Adrenal gland (tissue), 12 donors: Measurements from ENCODE around the gene LBX1. TPM values are rescaled to one million over a fixed set of nuclear protein-coding genes. Genes with fewer than 3 reads are reported as not detected.

Experiments used
- DNase-seq, 7 donors: peaks; one replicate each; pipeline ENCODE4 v3.0.0-alpha.2; 2019 to 2020
- H3K27ac ChIP-seq, 5 donors: fragments of 200-600 bp; sonication (generic) in 4 of 5; 1 replicate in 3 of 5; 2 replicates in 2 of 5; pipeline versions ENCODE4 v1.5.1 to v1.8.0; 2016 to 2020; ENCODE audit warnings: mild to moderate bottlenecking in 1 of 5
- H3K27me3 ChIP-seq: fragments of 200-600 bp; 2 replicates; pipeline ENCODE4 v1.8.0; 2021
- H3K36me3 ChIP-seq, 2 donors: fragments of 200-600 bp; replicated peaks in 1 of 2; 1 replicate in 1 of 2; 2 replicates in 1 of 2; pipeline versions ENCODE4 v1.5.1 to v1.8.0; 2018 to 2022
- H3K4me1 ChIP-seq, 2 donors: fragments of 200-600 bp; replicated peaks in 1 of 2; 1 replicate in 1 of 2; 2 replicates in 1 of 2; pipeline versions ENCODE4 v1.5.1 to v1.8.0; 2018 to 2021
- H3K4me3 ChIP-seq, 4 donors: fragments of 200-600 bp; sonication (generic) in 3 of 4; one replicate each; pipeline ENCODE4 v1.5.1; 2016 to 2018
- H3K9me3 ChIP-seq, 3 donors: fragments of 200-600 bp; sonication (generic) in 1 of 3; replicated peaks in 1 of 3; 1 replicate in 2 of 3; 2 replicates in 1 of 3; pipeline versions ENCODE4 v1.5.1 to v1.8.0; 2016 to 2021
- POLR2A ChIP-seq, 2 donors: fragments of 450-650 bp; IDR thresholded peaks; one replicate each; pipeline ENCODE4 v1.6.1; 2017; ENCODE audit warnings: antibody characterized with exemption in 2 of 2, mild to moderate bottlenecking in 2 of 2, moderate library complexity in 1 of 2
- WGBS, 4 donors: extraction: QIAGEN DNeasy Blood & Tissue Kit in 2 of 4; methylation state at CpG; one replicate each; pipeline versions ENCODE4 v1.1.5 to v1.1.7; 2013 to 2017; 5-methylcytosine and 5-hydroxymethylcytosine counted together
- intact Hi-C, 2 donors: fragments of 100-400 bp; cut with DNase I; formaldehyde crosslinking; loops; one replicate each; pipeline versions ENCODE4 v1.14.1 to v1.15.0; 2022 to 2023
- polyA plus RNA-seq, 3 donors: library from polyadenylated mRNA; stranded (reverse); fragments of 200-250 nt in 2 of 3; fragments of 350-450 nt in 1 of 3; fragmentation: Illumina TruSeq in 1 of 3; extraction: RNeasy Lipid Tissue Mini Kit (QIAGEN cat#74804) in 1 of 3; gene quantifications; one replicate each; pipeline ENCODE4 v1.2.3, GENCODE V29; 2013 to 2014
- total RNA-seq, 9 donors: library from RNA; depleted of rRNA in 4 of 9; stranded (reverse); fragments of >200 nt in 4 of 9; fragments of 120-200 nt in 1 of 9; fragmentation: NEBNext Ultra II Directional in 1 of 9; extraction: Animal tissue kit (Norgen Biotek cat#: 25700) in 1 of 9; gene quantifications; one replicate each; pipeline versions ENCODE4 v1.1.0 to v1.2.4, GENCODE V29; 2013 to 2023
- TF ChIP-seq, protein P1 (sequence below), 6 experiments: fragments of 450-650 bp in 4 of 6; fragments of 200-600 bp in 2 of 6; sonication (generic) in 1 of 6; IDR thresholded peaks; 1 replicate in 5 of 6; 2 replicates in 1 of 6; pipeline versions ENCODE4 v1.5.1 to v1.8.0; 2016 to 2021; ENCODE audit warnings: antibody characterized with exemption in 6 of 6, mild to moderate bottlenecking in 2 of 6, moderate library complexity in 1 of 6
- donor health status: healthy with polysubstance abuse.
- donor health status: Bipolar disorder and iron deficiency.
- donor health status: DM: yes; HTN: yes; CAD: no.
- donor health status: DM: no; HTN: no; CAD: no.
- donor health status: DM: no; HTN: no; CAD: no.
- donor health status: DM: yes; HTN: yes; CAD: no.

The LBX1 gene
- total and polyA plus RNA-seq, 12 donors, result 0.14 TPM; not detected in 11

GRCh38 chr10:101237081-101237981 is 8.1 kb upstream of the LBX1 start:
- Histone ChIP-seq H3K4me1 (no peaks in the 10 kb centered on the region), H3K9me3 (no peaks in the 10 kb centered on the region), H3K27me3 (peaks cover 81% of the 10 kb centered on the region), H3K36me3 (no peaks in the 10 kb centered on the region), H3K4me3 (no peak overlapping the region), H3K27ac (no peak overlapping the region)
- no peak for DNase-seq
- 12 to 21% (median 17%) methylated on average over 38 of the region's 38 CpGs for WGBS, 4 donors
- TF ChIP-seq, protein P1, sequence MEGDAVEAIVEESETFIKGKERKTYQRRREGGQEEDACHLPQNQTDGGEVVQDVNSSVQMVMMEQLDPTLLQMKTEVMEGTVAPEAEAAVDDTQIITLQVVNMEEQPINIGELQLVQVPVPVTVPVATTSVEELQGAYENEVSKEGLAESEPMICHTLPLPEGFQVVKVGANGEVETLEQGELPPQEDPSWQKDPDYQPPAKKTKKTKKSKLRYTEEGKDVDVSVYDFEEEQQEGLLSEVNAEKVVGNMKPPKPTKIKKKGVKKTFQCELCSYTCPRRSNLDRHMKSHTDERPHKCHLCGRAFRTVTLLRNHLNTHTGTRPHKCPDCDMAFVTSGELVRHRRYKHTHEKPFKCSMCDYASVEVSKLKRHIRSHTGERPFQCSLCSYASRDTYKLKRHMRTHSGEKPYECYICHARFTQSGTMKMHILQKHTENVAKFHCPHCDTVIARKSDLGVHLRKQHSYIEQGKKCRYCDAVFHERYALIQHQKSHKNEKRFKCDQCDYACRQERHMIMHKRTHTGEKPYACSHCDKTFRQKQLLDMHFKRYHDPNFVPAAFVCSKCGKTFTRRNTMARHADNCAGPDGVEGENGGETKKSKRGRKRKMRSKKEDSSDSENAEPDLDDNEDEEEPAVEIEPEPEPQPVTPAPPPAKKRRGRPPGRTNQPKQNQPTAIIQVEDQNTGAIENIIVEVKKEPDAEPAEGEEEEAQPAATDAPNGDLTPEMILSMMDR (IDR thresholded peaks at IDR 0.05), result no peak
- no peak for TF ChIP-seq POLR2A (IDR thresholded peaks at IDR 0.05)
- intact Hi-C loops, result no loop called here

- 12 to 16% (median 13%) methylated on average over 15 to 47 of the region's 47 CpGs for WGBS, 4 donors
- Histone ChIP-seq H3K27me3 (peaks cover 89% of the 10 kb centered on the region), H3K36me3 (no peaks in the 10 kb centered on the region), H3K9me3 (no peaks in the 10 kb centered on the region), H3K4me3 (no peak overlapping the region), H3K4me1 (no peaks in the 10 kb centered on the region), H3K27ac (no peak overlapping the region)
- DNase-seq, result no peak
- intact Hi-C loops, result no loop called here
- TF ChIP-seq, protein P1 (IDR thresholded peaks at IDR 0.05), result no peak
- no peak for TF ChIP-seq POLR2A (IDR thresholded peaks at IDR 0.05)
Measured at GRCh38 chr10:101236376-101237080, 7.3 kb upstream of the LBX1 start.

DNA sequence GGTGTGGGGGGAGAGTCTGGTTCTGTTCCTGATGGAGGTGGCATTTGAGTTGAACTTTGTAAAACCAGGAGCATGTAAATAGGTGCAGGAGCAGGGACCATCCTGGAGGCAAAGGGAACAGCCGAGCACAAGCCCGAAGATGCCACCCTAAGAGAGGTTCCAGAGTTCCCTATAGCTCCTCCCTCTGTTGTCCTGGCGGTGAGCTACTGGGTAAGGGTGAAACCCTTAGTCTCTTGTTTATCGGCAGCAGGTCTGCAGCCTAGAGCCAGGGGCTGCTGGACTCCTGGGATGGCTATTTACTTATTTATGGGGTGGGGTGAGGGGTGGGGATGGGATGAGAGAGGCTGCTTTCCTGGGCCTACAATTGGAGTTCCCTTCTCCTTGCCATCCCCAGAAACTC is 6.5 kb upstream of the LBX1 start:
- Histone ChIP-seq H3K27me3 (peaks cover 96% of the 10 kb centered on the region), H3K4me1 (no peaks in the 10 kb centered on the region), H3K9me3 (no peaks in the 10 kb centered on the region), H3K4me3 (no peak overlapping the region), H3K27ac (no peak overlapping the region), H3K36me3 (no peaks in the 10 kb centered on the region)
- 38 to 53% (median 42%) methylated on average over 3 to 4 of the region's 4 CpGs for WGBS, 4 donors
- no peak for DNase-seq
- intact Hi-C loops, result no loop called here
- no peak for TF ChIP-seq POLR2A (IDR thresholded peaks at IDR 0.05)
- TF ChIP-seq, protein P1 (IDR thresholded peaks at IDR 0.05), result no peak

- 59 to 85% (median 71%) methylated on average over 1 of the region's 1 CpG for WGBS, 4 donors
- Histone ChIP-seq H3K4me3 (no peak overlapping the region), H3K9me3 (no peaks in the 10 kb centered on the region), H3K36me3 (no peaks in the 10 kb centered on the region), H3K27ac (no peak overlapping the region), H3K4me1 (peaks cover 6 to 8% of the 10 kb centered on the region in 2 donors), H3K27me3 (peaks cover 100% of the 10 kb centered on the region)
- no peak for TF ChIP-seq POLR2A (IDR thresholded peaks at IDR 0.05)
- TF ChIP-seq, protein P1 (IDR thresholded peaks at IDR 0.05), result no peak
- intact Hi-C loops, result no loop called here
- no peak for DNase-seq
Measured at GRCh38 chr10:101234333-101234732, 5.1 kb upstream of the LBX1 start.
